Epithelial cell of esophagus (primary cell): Measurements from ENCODE around the gene NRIP3.

Experiments used
- DNase-seq: peaks from one replicate; pipeline ENCODE4 v3.0.0; 2010; ENCODE audit warnings: low read depth
- H3K4me3 ChIP-seq: 2 replicates; pipeline ENCODE4 v1.5.1; 2011; ENCODE audit warnings: mild to moderate bottlenecking, low read length, control low read depth
- CTCF ChIP-seq: IDR thresholded peaks from 2 replicates; pipeline ENCODE4 v1.5.1; 2011; ENCODE audit warnings: low read depth, mild to moderate bottlenecking, low read length, control low read depth, inconsistent platforms; ENCODE audit not compliant: insufficient read depth; ENCODE audit errors: missing control alignments

Gene NRIP3

GRCh38 chr11:8932564-8933180 is 71.1 kb downstream of the NRIP3 start, which contains the start of gene C11orf16:
TSS of gene C11orf16 (minus strand) at chr11:8932947. CDS start at chr11:8932308, 639 bp downstream.
- TF ChIP-seq CTCF, result no peak
- DNase-seq, result no peak
- H3K4me3 ChIP-seq, result no peak within 1 kb of the TSS
